Cardiac fibroblast (primary cell): ENCODE results near the gene AAMDC.
"Not testable (repeated sequence)": the region's sequence is repeated elsewhere in the genome, so short reads cannot be mapped to it uniquely, and the experiment has no call there.

Experiments
- DNase-seq, 2 donors: peaks; one replicate each; pipeline versions ENCODE4 v3.0.0 to v3.0.0-alpha.2; 2010; ENCODE audit warnings: low read depth in 2 of 2
- H3K4me3 ChIP-seq, 2 donors: replicated peaks in 1 of 2; 1 replicate in 1 of 2; 2 replicates in 1 of 2; pipeline ENCODE4 v1.5.1; 2011; ENCODE audit warnings: low read depth in 2 of 2, low read length in 2 of 2, mild to moderate bottlenecking in 2 of 2, moderate library complexity in 1 of 2
- TF ChIP-seq, protein P1 (sequence below): IDR thresholded peaks from one replicate; pipeline ENCODE4 v1.5.1; 2011; ENCODE audit warnings: low read depth, mild to moderate bottlenecking, low read length, inconsistent platforms

The AAMDC gene

DNA sequence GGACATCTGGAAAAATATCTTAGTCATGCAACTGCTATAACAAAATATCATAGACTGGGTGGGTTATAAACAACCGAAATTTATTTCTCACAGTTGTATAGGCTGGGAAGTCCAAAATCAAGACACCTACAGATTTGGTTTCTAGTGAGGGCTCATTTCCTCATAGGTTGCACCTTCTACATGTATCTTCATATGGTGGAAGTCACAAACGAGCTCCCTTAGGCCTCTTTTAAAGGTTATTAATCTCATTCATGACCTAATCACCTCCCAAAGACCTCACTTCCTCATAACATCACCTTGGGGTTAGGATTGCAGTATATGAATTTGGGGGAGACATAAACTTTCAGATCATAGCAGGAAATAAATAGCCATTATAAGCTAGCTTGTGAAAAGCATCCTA is 88.3 kb downstream of the AAMDC start:
- no peak overlapping the region for H3K4me3 ChIP-seq
- no peak for DNase-seq
- TF ChIP-seq, protein P1, sequence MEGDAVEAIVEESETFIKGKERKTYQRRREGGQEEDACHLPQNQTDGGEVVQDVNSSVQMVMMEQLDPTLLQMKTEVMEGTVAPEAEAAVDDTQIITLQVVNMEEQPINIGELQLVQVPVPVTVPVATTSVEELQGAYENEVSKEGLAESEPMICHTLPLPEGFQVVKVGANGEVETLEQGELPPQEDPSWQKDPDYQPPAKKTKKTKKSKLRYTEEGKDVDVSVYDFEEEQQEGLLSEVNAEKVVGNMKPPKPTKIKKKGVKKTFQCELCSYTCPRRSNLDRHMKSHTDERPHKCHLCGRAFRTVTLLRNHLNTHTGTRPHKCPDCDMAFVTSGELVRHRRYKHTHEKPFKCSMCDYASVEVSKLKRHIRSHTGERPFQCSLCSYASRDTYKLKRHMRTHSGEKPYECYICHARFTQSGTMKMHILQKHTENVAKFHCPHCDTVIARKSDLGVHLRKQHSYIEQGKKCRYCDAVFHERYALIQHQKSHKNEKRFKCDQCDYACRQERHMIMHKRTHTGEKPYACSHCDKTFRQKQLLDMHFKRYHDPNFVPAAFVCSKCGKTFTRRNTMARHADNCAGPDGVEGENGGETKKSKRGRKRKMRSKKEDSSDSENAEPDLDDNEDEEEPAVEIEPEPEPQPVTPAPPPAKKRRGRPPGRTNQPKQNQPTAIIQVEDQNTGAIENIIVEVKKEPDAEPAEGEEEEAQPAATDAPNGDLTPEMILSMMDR: no peak

DNA sequence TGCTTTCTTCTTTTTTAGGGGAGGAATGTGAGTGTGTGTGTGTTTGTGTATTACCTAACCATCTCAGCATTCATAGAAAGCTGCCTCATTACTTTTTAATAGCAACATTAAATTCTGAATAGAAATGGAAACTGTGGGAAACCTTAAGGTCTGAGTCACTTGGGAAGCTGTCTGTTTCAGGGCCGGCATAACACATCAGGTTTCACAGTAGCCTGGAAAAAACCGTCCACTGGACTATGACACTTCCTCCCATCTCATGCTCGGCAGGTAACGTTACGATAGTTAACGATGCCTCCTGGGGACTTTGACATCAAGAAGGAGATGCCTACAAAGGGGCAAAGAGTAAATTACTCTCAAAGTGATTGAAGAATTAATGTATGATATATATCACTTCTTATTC is 89.9 kb downstream of the AAMDC start:
- H3K4me3 ChIP-seq: not testable (repeated sequence)
- peak in 1 of 2 donors; percentile 59 for DNase-seq

DNA sequence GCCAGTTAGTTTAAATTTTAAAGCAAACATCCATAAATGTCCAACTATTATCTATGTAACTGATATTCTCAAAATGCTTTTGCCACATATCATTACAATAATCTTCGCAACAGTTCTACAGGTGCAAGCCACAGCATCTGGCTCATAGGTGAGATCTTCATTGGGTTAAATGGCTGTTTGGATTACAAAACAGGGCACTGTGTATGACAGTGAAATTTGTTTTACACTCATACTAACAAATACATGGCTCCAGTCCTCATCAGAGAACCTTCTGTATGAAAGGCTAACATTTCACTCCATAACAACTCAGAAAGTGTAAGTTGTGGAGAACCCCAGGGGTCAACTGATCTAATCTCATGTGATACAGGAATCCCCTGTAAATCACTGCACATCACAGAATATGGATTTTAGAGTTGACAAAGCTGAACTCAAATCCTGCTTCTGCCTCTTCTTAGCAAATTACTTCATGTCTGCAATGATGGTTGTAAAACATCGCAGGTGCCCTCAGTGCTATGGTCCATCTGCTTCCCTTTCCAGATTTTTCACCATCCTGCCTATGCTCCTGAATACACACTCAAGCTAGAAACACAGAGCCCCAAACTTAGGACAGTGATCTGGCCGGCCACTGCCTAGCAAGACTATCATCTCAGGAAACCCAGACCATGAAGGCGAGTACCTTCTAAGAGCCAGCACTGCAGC is 92.8 kb downstream of the AAMDC start:
- not testable (repeated sequence) for H3K4me3 ChIP-seq
- DNase-seq: peak; percentile 5 to 21

DNA sequence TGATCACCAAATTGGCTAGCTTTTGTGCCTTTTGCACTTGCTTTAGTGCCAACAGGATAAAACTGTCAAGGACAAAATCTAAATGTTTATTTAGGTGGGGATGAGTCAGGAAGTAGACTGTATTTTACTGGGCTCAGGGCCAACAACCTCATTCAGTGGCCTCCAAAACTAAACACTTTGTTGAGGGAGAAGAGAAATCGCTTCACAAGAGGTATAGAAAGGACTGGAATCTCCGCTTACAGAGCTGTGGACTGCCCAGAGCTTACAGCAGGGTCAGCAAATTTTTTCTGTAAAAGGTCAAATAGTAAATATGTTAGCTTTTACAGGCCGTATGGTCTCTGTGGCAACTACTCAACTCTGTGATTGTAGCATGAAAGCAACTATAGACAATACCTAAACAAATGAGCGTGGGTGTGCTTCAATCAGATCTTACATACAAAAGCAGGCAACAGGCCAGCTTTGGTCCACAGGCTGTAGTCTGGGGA is 93.4 kb downstream of the AAMDC start:
- DNase-seq: peak; percentile 70 to 89
- not testable (repeated sequence) for H3K4me3 ChIP-seq

DNA sequence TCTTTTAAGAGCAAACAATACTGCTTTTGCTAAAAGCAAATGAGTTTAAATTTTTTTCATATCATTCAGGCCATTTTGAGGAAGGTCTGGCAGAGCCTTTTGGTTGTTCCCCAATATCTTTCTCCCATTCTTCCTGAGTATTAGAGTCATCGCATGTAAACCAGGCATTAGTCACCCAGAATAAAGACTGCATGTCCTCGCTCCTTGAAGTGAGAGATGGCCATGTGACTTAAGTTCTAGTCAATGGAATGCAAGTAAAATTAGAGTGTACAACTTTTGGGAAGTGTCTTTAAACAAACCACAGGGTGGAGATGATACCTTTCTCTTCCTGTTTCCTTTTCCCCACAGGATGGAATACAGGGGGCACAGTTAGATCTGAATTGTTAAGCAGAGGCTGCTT is 96.8 kb downstream of the AAMDC start:
- peak in 1 of 2 donors; percentile 9 for DNase-seq
- H3K4me3 ChIP-seq: not testable (repeated sequence)
